Calu3 (cell line): Measurements from ENCODE around the gene TEX22. TPM values are rescaled to one million over a fixed set of nuclear protein-coding genes. Genes with fewer than 3 reads are reported as not detected.

Experiments used
- BruUV-seq: library from RNA; stranded (reverse); fragments of 400-500 nt; replicated peaks from 2 replicates; lab custom pipeline; 2021; lab: Mats Ljungman, UMichigan
- CTCF ChIA-PET: fragments of 300-600 bp; sonication (Branson Sonifier 250); formaldehyde crosslinking; loops from one replicate; lab custom pipeline; 2022; ENCODE audit warnings: antibody characterized with exemption; lab: Charles Lee
- DNase-seq: peaks from one replicate; pipeline ENCODE4 v3.0.0; 2022
- H3K27ac Mint-ChIP-seq: one replicate; pipeline ENCODE4 v1.8.0; 2022; ENCODE audit warnings: mixed read lengths; ENCODE audit not compliant: unreplicated experiment
- H3K27me3 Mint-ChIP-seq: one replicate; pipeline ENCODE4 v1.8.0; 2022; ENCODE audit warnings: mixed read lengths; ENCODE audit not compliant: unreplicated experiment
- H3K36me3 Mint-ChIP-seq: one replicate; pipeline ENCODE4 v1.8.0; 2022; ENCODE audit warnings: mild to moderate bottlenecking, moderate library complexity, mixed read lengths; ENCODE audit not compliant: insufficient read depth, unreplicated experiment
- H3K4me1 Mint-ChIP-seq: one replicate; pipeline ENCODE4 v1.8.0; 2022; ENCODE audit warnings: mild to moderate bottlenecking, low read depth, mixed read lengths; ENCODE audit not compliant: unreplicated experiment
- H3K4me3 Mint-ChIP-seq: one replicate; pipeline ENCODE4 v1.8.0; 2022; ENCODE audit warnings: mild to moderate bottlenecking, low read depth, moderate library complexity, mixed read lengths; ENCODE audit not compliant: unreplicated experiment
- H3K9me3 Mint-ChIP-seq: one replicate; pipeline ENCODE4 v1.8.0; 2022; ENCODE audit warnings: low read depth, mixed read lengths; ENCODE audit not compliant: unreplicated experiment
- CTCF ChIP-seq: fragments of 200-600 bp; IDR thresholded peaks from one replicate; pipeline ENCODE4 v1.8.0; 2022; ENCODE audit warnings: antibody characterized with exemption; ENCODE audit not compliant: unreplicated experiment
- intact Hi-C: fragments of 100-400 bp; cut with micrococcal nuclease; formaldehyde crosslinking; loops from one replicate; pipeline ENCODE4 v1.10.0; 2022; ENCODE audit not compliant: unreplicated experiment
- total RNA-seq: library from RNA; stranded (reverse); gene quantifications from 2 replicates; pipeline ENCODE4 v1.2.3, GENCODE V29; 2022

The TEX22 gene
- total RNA-seq, 1 experiment from 2014 or later: 2.8 TPM

- H3K4me1 Mint-ChIP-seq: no peaks in the 10 kb centered on the region
- intact Hi-C loops: no loop called here
- BruUV-seq: no TSS peak
- peaks cover 25% of the 10 kb centered on the region for H3K36me3 Mint-ChIP-seq
- no peak overlapping the region for H3K27ac Mint-ChIP-seq
- DNase-seq: no peak
- TF ChIP-seq CTCF: no peak
- H3K9me3 Mint-ChIP-seq: no peaks in the 10 kb centered on the region
- CTCF ChIA-PET: no interaction called here
- H3K27me3 Mint-ChIP-seq: no peaks in the 10 kb centered on the region
- H3K4me3 Mint-ChIP-seq: no peak overlapping the region
Measured at GRCh38 chr14:105380756-105381155, 17.6 kb upstream of the TEX22 start.

- Mint-ChIP-seq H3K4me1 (no peaks in the 10 kb centered on the region), H3K4me3 (no peak overlapping the region), H3K27ac (no peak overlapping the region), H3K36me3 (peaks cover 25% of the 10 kb centered on the region), H3K9me3 (no peaks in the 10 kb centered on the region), H3K27me3 (no peaks in the 10 kb centered on the region)
- no peak for DNase-seq
- no peak for TF ChIP-seq CTCF
- BruUV-seq: no TSS peak
- intact Hi-C loops: no loop called here
- CTCF ChIA-PET: no interaction called here
Measured at GRCh38 chr14:105381446-105382342, 16.6 kb upstream of the TEX22 start.

GRCh38 chr14:105382343-105383082 is 15.8 kb upstream of the TEX22 start:
- Mint-ChIP-seq H3K36me3 (peaks cover 20% of the 10 kb centered on the region), H3K4me3 (no peak overlapping the region), H3K9me3 (no peaks in the 10 kb centered on the region), H3K4me1 (no peaks in the 10 kb centered on the region), H3K27me3 (no peaks in the 10 kb centered on the region), H3K27ac (no peak overlapping the region)
- TF ChIP-seq CTCF: no peak
- intact Hi-C loops: no loop called here
- DNase-seq: no peak
- BruUV-seq: no TSS peak
- CTCF ChIA-PET: no interaction called here

GRCh38 chr14:105383083-105383730 is 15.1 kb upstream of the TEX22 start:
- Mint-ChIP-seq H3K27ac (no peak overlapping the region), H3K36me3 (peaks cover 20% of the 10 kb centered on the region), H3K9me3 (no peaks in the 10 kb centered on the region), H3K4me3 (no peak overlapping the region), H3K27me3 (no peaks in the 10 kb centered on the region), H3K4me1 (no peaks in the 10 kb centered on the region)
- TF ChIP-seq CTCF: no peak
- no peak for DNase-seq
- BruUV-seq: no TSS peak
- intact Hi-C loops: no loop called here
- CTCF ChIA-PET: no interaction called here
